Caco-2 (cell line): ENCODE measurements around the gene PCDHGA10. TPM values are rescaled to one million over a fixed set of nuclear protein-coding genes. Genes with fewer than 3 reads are reported as not detected.
A peak's percentile ranks its signal among the peaks of the same experiment; 100 is the strongest.

Experiments used
- BruUV-seq: library from RNA; stranded (reverse); fragments of 400-500 nt; replicated peaks from 2 replicates; lab custom pipeline; 2021; lab: Mats Ljungman, UMichigan
- CTCF ChIA-PET: fragments of 300-600 bp; sonication (Branson Sonifier 250); formaldehyde crosslinking; loops from one replicate; lab custom pipeline; 2022; ENCODE audit warnings: antibody characterized with exemption; lab: Charles Lee
- POLR2A ChIA-PET: fragments of 300-600 bp; sonication (Branson Sonifier 250); formaldehyde crosslinking; loops from one replicate; lab custom pipeline; 2022; ENCODE audit warnings: antibody characterized with exemption; lab: Charles Lee
- DNase-seq, 2 experiments: peaks; one replicate each; pipeline versions ENCODE4 v3.0.0 to v3.0.0-alpha.2; 2020 to 2022
- H3K27me3 ChIP-seq: replicated peaks from 2 replicates; pipeline ENCODE4 v1.6.0; 2011; ENCODE audit warnings: low read length; ENCODE audit not compliant: control insufficient read depth, insufficient read depth
- H3K36me3 ChIP-seq: 2 replicates; pipeline ENCODE4 v1.5.1; 2011; ENCODE audit warnings: low read length; ENCODE audit not compliant: control insufficient read depth, insufficient read depth
- H3K4me1 ChIP-seq: fragments of 250-450 bp; sonication (Bioruptor Pico); 2 replicates; pipeline ENCODE4 v1.5.1; 2020; ENCODE audit warnings: mild to moderate bottlenecking
- H3K4me3 ChIP-seq: 2 replicates; pipeline ENCODE4 v1.5.1; 2011; ENCODE audit warnings: low read depth, mild to moderate bottlenecking, control low read depth, low read length
- H3K9me3 ChIP-seq: fragments of 250-450 bp; sonication (Bioruptor Pico); 2 replicates; pipeline ENCODE4 v1.5.1; 2020; ENCODE audit warnings: mild to moderate bottlenecking, moderate library complexity
- H3K27ac Mint-ChIP-seq: one replicate; pipeline ENCODE4 v1.8.0; 2022; ENCODE audit warnings: mixed read lengths; ENCODE audit not compliant: unreplicated experiment
- H3K27me3 Mint-ChIP-seq: one replicate; pipeline ENCODE4 v1.8.0; 2022; ENCODE audit warnings: mixed read lengths; ENCODE audit not compliant: insufficient read depth, unreplicated experiment
- H3K36me3 Mint-ChIP-seq: one replicate; pipeline ENCODE4 v1.8.0; 2022; ENCODE audit warnings: mild to moderate bottlenecking, mixed read lengths; ENCODE audit not compliant: insufficient read depth, unreplicated experiment
- H3K4me1 Mint-ChIP-seq: one replicate; pipeline ENCODE4 v1.8.0; 2022; ENCODE audit warnings: low read depth, mixed read lengths; ENCODE audit not compliant: unreplicated experiment
- H3K4me3 Mint-ChIP-seq: one replicate; pipeline ENCODE4 v1.8.0; 2022; ENCODE audit warnings: mild to moderate bottlenecking, moderate library complexity, mixed read lengths; ENCODE audit not compliant: unreplicated experiment
- H3K9me3 Mint-ChIP-seq: one replicate; pipeline ENCODE4 v1.8.0; 2022; ENCODE audit warnings: mixed read lengths; ENCODE audit not compliant: unreplicated experiment
- CTCF ChIP-seq, 2 experiments: fragments of 200-600 bp in 1 of 2; IDR thresholded peaks; 1 replicate in 1 of 2; 2 replicates in 1 of 2; pipeline versions ENCODE4 v1.5.1 to v1.8.0; 2011 to 2022; ENCODE audit warnings: antibody characterized with exemption in 1 of 2, control low read depth in 1 of 2, inconsistent platforms in 1 of 2, low read depth in 1 of 2, low read length in 1 of 2, mild to moderate bottlenecking in 1 of 2, moderate library complexity in 1 of 2; ENCODE audit not compliant: insufficient read depth in 1 of 2, severe bottlenecking in 1 of 2, unreplicated experiment in 1 of 2
- intact Hi-C: fragments of 100-400 bp; cut with micrococcal nuclease; formaldehyde crosslinking; loops from one replicate; pipeline ENCODE4 v1.10.0; 2022; ENCODE audit not compliant: unreplicated experiment
- total RNA-seq: library from RNA; stranded (reverse); gene quantifications from 2 replicates; pipeline ENCODE4 v1.2.3, GENCODE V29; 2022

Gene PCDHGA10
- total RNA-seq, 1 experiment from 2014 or later, result 2.9 TPM

GRCh38 chr5:141398608-141399007, 14.2 kb upstream of the PCDHGA10 start:
- no peak for DNase-seq
- Histone ChIP-seq H3K9me3 (peaks cover 17% of the 10 kb centered on the region), H3K4me1 (no peaks in the 10 kb centered on the region), H3K4me3 (no peak overlapping the region), H3K36me3 (no peaks in the 10 kb centered on the region), H3K27me3 (no peaks in the 10 kb centered on the region)
- Mint-ChIP-seq H3K27ac (no peak overlapping the region), H3K9me3 (peaks cover 11% of the 10 kb centered on the region), H3K36me3 (peaks cover 14% of the 10 kb centered on the region), H3K4me3 (peak overlapping the region; percentile 28), H3K4me1 (no peaks in the 10 kb centered on the region), H3K27me3 (no peaks in the 10 kb centered on the region)
- no peak for TF ChIP-seq CTCF (IDR thresholded peaks at IDR 0.05; ENCODE audit: insufficient read depth in 1 of 2, low read depth in 1 of 2, low read length in 1 of 2, severe bottlenecking in 1 of 2, unreplicated experiment in 1 of 2)
- CTCF ChIA-PET, result interaction anchor here (0.6 to 2.1 kb wide), 3 partner anchors 126 to 165 kb away, joined by 4 to 9 read pairs (median 6); no protein-coding TSS in a partner anchor
- TSS peak; percentile 45 for BruUV-seq
- intact Hi-C loops, result no loop called here
- POLR2A ChIA-PET, result no interaction called here

DNA sequence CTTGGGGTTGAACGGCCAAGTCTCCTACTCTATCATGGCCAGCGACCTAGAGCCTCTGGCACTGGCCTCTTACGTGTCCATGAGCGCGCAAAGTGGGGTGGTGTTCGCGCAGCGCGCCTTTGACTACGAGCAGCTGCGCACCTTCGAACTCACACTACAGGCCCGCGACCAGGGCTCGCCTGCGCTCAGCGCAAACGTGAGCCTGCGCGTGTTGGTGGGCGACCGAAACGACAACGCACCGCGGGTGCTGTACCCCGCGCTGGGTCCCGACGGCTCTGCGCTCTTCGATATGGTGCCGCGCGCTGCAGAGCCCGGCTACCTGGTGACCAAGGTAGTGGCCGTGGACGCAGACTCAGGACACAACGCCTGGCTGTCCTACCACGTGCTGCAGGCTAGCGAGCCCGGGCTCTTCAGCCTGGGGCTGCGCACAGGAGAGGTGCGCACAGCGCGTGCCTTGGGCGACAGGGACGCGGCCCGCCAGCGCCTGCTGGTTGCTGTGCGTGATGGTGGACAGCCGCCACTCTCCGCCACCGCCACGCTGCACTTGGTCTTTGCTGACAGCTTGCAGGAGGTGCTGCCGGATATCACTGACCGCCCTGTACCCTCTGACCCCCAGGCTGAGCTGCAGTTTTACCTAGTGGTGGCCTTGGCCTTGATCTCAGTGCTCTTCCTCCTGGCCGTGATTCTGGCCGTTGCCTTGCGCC, 13.1 kb upstream of the PCDHGA10 start:
- no TSS peak for BruUV-seq
- H3K9me3 ChIP-seq, result peaks cover 17% of the 10 kb centered on the region
- intact Hi-C loops, result no loop called here
- H3K4me1 ChIP-seq, result no peaks in the 10 kb centered on the region
- Mint-ChIP-seq H3K4me1 (no peaks in the 10 kb centered on the region), H3K27ac (no peak overlapping the region), H3K9me3 (peaks cover 11% of the 10 kb centered on the region), H3K27me3 (no peaks in the 10 kb centered on the region), H3K36me3 (peaks cover 17% of the 10 kb centered on the region), H3K4me3 (peak overlapping the region; percentile 51)
- CTCF ChIA-PET, result interaction anchor here (0.9 kb wide), 1 partner anchor 164 kb away, joined by 4 read pairs; no protein-coding TSS in a partner anchor
- no peak for DNase-seq
- no peak overlapping the region for H3K4me3 ChIP-seq
- no peak for TF ChIP-seq CTCF (IDR thresholded peaks at IDR 0.05; ENCODE audit: insufficient read depth in 1 of 2, low read depth in 1 of 2, low read length in 1 of 2, severe bottlenecking in 1 of 2, unreplicated experiment in 1 of 2)
- POLR2A ChIA-PET, result no interaction called here
- H3K36me3 ChIP-seq, result no peaks in the 10 kb centered on the region
- no peaks in the 10 kb centered on the region for H3K27me3 ChIP-seq

DNA sequence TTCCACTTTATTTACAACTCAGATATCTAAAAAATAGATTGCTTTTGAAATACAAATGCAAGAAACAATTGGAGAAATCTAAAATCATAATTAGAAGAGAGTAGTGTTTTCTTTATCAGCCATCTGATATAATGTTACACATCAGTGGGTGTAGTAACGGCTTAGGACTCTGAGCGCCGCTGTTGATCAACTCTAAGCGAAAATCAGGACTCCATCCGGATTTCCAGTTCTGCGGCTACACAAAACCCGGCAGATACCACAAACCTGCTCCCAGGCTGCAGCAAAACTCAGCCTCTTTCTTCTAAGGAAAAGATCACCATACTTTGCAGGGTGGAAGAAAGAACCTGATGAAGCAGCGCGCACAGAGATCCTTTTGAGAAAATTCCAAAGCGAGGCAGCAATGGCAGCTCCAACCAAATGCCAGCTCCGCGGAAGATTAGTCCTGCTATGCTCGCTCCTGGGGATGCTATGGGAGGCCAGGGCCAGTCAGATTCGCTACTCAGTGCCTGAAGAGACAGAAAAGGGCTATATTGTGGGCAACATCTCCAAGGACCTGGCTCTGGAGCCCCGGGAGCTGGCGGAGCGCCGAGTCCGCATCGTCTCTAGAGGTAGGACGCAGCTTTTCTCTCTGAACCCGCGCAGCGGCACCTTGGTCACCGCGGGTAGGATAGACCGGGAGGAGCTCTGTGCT, 10.1 kb upstream of the PCDHGA10 start, which contains the start of gene PCDHGA9:
Gene PCDHGA9 (plus strand): TSS at position 226 of the 691 bp plus-strand sequence. CDS start 175 bp downstream, at position 401.
- no peak within 1 kb of the TSS for H3K4me3 Mint-ChIP-seq
- intact Hi-C loops, result no loop called here
- H3K36me3 Mint-ChIP-seq, result peaks cover 17% of the 10 kb centered on the region
- H3K9me3 Mint-ChIP-seq, result peaks cover 11% of the 10 kb centered on the region
- H3K27me3 Mint-ChIP-seq, result no peaks in the 10 kb centered on the region
- Histone ChIP-seq H3K4me3 (no peak within 1 kb of the TSS), H3K27me3 (no peaks in the 10 kb centered on the region), H3K9me3 (peaks cover 19% of the 10 kb centered on the region), H3K36me3 (no peaks in the 10 kb centered on the region), H3K4me1 (no peaks in the 10 kb centered on the region)
- POLR2A ChIA-PET, result no interaction called here
- H3K27ac Mint-ChIP-seq, result no peak within 1 kb of the TSS
- no peak for DNase-seq
- H3K4me1 Mint-ChIP-seq, result no peaks in the 10 kb centered on the region
- CTCF ChIA-PET, result no interaction called here
- TF ChIP-seq CTCF (IDR thresholded peaks at IDR 0.05; ENCODE audit: insufficient read depth in 1 of 2, low read depth in 1 of 2, low read length in 1 of 2, severe bottlenecking in 1 of 2, unreplicated experiment in 1 of 2), result no peak
- no TSS peak for BruUV-seq
